HG03135 (cell line): ENCODE data around the gene CBY1.

Experiments used
- ATAC-seq: cut with Tn5 transposase; IDR thresholded peaks from one replicate; pipeline ENCODE4 v1.9.1; 2021; ENCODE audit warnings: mild to moderate bottlenecking, moderate library complexity; ENCODE audit not compliant: unreplicated experiment

CBY1 gene

GRCh38 chr22:38721551-38721950 is 65.1 kb downstream of the CBY1 start:
- no peak for ATAC-seq
